ENCODE data around the gene POR. TPM values are rescaled to one million over a fixed set of nuclear protein-coding genes. Genes with fewer than 3 reads are reported as not detected.

Gene POR
- polyA plus RNA-seq, 1 donor from 2014 or later = 61.2 TPM

DNA sequence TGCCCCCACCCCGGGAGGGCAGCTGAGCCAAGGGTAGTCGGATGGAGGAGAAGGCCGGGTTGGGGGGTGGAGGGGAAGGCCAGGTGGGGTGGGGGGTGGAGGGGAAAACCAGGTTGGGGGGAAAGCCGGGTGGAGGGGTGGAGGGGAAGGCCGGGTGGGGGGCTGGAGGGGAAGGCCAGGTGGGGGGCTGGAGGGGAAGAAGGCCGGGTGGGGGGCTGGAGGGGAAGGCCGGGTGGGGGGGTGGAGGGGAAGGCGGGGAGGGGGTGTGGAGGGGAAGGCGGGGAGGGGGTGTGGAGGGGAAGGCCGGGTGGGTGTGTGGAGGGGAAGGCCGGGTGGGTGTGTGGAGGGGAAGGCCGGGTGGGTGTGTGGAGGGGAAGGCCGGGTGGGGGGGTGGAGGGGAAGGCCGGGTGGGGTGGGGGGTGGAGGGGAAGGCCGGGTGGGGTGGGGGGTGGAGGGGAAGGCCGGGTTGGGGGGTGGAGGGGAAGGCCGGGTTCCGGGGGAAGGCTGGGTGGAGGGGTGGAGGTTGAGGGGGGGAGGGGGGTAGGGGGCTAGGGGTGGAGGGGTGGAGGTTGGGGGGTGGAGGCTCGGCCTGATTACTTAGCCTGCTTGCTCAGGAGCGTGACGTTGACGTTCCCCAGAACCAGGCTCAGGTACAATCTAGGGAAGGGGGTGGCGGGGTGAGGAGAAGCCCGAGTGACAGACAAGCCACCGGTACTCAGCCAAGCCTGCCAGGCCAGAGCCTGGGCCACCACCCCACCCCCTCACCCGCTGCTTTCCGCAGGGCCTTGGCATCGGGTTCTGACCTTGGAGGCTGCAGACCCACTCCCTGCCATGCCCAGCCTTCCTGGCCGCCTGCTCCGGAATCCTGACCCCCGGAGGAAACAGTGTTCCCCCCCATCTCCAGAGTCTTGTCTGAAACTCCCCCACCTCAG, 73.9 kb downstream of the POR start:
- no peaks in the 10 kb centered on the region for H3K9me3 ChIP-seq (ENCODE audit: low read length)

DNA sequence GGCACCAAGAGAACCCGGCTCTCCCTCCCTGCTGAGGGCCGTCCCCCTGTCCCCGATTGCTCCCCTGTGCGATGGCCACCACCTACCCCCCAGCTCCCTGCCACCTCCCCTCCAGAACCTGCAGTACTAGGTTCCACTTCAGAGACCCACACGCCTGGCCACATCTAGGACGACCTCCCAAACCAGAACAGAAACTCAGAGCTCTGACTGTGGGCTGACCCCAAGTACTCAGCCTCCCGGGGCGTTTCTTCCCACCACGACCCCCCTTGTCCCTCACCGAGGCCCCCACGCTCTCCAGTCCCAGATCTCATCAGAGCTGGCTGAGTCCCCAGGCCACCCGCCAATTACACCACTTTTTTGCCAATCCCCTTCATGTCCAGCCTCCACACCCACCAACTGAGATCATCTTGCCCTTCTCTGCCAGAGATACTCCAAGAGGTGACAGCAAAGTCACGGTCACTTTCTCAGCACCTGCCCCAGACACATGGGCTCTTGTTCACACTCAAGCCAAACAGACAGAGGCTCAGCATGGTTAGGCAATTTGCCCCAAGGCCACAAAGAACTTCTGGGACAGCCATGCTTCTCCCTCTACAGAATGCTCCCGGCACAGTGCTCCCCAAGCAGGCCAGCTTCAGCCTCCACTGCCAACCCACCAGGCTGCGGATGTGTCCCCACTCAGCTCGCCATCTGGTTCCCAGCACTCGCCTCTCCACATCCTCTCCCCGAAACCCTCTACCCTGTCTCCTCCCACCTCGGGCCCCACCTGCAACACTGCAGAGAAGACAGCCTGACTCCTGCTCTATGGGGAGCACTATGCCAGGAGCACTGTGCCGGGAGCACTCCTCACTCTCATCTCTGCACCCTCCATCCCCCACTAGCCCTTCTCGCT, 74.8 kb downstream of the POR start:
- Histone ChIP-seq H3K27me3 (ENCODE audit: insufficient read depth, low read depth, low read length) (no peaks in the 10 kb centered on the region), H3K4me3 (ENCODE audit: low read length) (no peak overlapping the region), H3K79me2 (replicated peaks; ENCODE audit: insufficient read depth, low read length) (no peaks in the 10 kb centered on the region), H3K4me2 (ENCODE audit: low read length) (no peak overlapping the region), H2AFZ (ENCODE audit: low read depth, low read length) (no peak overlapping the region), H4K20me1 (ENCODE audit: insufficient read depth) (no peaks in the 10 kb centered on the region), H3K9ac (ENCODE audit: low read length) (no peak overlapping the region), H3K9me3 (ENCODE audit: low read length) (no peaks in the 10 kb centered on the region), H3K36me3 (ENCODE audit: insufficient read depth, low read length) (no peaks in the 10 kb centered on the region), H3K27ac (ENCODE audit: low read length) (no peak overlapping the region), H3F3A (ENCODE audit: insufficient read depth, low read length, poor library complexity, severe bottlenecking) (no peaks in the 10 kb centered on the region), H3K9me2 (ENCODE audit: insufficient read depth, low read length) (no peaks in the 10 kb centered on the region)
- TF ChIP-seq MXI1 (conservative IDR thresholded peaks at IDR 0.05; ENCODE audit: poor library complexity, severe bottlenecking) (no peak), SMC3 (conservative IDR thresholded peaks at IDR 0.05; ENCODE audit: poor library complexity) (no peak), RAD21 (conservative IDR thresholded peaks at IDR 0.05) (no peak), EZH2 (IDR thresholded peaks at IDR 0.05; ENCODE audit: borderline replicate concordance, insufficient read depth, low read length, poor library complexity, severe bottlenecking) (no peak)
- TF ChIP-seq, protein P1, sequence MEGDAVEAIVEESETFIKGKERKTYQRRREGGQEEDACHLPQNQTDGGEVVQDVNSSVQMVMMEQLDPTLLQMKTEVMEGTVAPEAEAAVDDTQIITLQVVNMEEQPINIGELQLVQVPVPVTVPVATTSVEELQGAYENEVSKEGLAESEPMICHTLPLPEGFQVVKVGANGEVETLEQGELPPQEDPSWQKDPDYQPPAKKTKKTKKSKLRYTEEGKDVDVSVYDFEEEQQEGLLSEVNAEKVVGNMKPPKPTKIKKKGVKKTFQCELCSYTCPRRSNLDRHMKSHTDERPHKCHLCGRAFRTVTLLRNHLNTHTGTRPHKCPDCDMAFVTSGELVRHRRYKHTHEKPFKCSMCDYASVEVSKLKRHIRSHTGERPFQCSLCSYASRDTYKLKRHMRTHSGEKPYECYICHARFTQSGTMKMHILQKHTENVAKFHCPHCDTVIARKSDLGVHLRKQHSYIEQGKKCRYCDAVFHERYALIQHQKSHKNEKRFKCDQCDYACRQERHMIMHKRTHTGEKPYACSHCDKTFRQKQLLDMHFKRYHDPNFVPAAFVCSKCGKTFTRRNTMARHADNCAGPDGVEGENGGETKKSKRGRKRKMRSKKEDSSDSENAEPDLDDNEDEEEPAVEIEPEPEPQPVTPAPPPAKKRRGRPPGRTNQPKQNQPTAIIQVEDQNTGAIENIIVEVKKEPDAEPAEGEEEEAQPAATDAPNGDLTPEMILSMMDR (IDR thresholded peaks at IDR 0.05; ENCODE audit: poor library complexity, severe bottlenecking) = no peak

More for the DNA sequence above, 73.9 kb downstream of the POR start:
- no peaks in the 10 kb centered on the region for H3K36me3 ChIP-seq (ENCODE audit: insufficient read depth, low read length)
- no peak overlapping the region for H3K9ac ChIP-seq (ENCODE audit: low read length)
- H3K79me2 ChIP-seq (replicated peaks; ENCODE audit: insufficient read depth, low read length) = no peaks in the 10 kb centered on the region
- no peak overlapping the region for H2AFZ ChIP-seq (ENCODE audit: low read depth, low read length)
- no peaks in the 10 kb centered on the region for H3K27me3 ChIP-seq (ENCODE audit: insufficient read depth, low read depth, low read length)
- no peaks in the 10 kb centered on the region for H3F3A ChIP-seq (ENCODE audit: insufficient read depth, low read length, poor library complexity, severe bottlenecking)
- TF ChIP-seq RAD21 (conservative IDR thresholded peaks at IDR 0.05) (no peak), MXI1 (conservative IDR thresholded peaks at IDR 0.05; ENCODE audit: poor library complexity, severe bottlenecking) (no peak)
- TF ChIP-seq, protein P2, sequence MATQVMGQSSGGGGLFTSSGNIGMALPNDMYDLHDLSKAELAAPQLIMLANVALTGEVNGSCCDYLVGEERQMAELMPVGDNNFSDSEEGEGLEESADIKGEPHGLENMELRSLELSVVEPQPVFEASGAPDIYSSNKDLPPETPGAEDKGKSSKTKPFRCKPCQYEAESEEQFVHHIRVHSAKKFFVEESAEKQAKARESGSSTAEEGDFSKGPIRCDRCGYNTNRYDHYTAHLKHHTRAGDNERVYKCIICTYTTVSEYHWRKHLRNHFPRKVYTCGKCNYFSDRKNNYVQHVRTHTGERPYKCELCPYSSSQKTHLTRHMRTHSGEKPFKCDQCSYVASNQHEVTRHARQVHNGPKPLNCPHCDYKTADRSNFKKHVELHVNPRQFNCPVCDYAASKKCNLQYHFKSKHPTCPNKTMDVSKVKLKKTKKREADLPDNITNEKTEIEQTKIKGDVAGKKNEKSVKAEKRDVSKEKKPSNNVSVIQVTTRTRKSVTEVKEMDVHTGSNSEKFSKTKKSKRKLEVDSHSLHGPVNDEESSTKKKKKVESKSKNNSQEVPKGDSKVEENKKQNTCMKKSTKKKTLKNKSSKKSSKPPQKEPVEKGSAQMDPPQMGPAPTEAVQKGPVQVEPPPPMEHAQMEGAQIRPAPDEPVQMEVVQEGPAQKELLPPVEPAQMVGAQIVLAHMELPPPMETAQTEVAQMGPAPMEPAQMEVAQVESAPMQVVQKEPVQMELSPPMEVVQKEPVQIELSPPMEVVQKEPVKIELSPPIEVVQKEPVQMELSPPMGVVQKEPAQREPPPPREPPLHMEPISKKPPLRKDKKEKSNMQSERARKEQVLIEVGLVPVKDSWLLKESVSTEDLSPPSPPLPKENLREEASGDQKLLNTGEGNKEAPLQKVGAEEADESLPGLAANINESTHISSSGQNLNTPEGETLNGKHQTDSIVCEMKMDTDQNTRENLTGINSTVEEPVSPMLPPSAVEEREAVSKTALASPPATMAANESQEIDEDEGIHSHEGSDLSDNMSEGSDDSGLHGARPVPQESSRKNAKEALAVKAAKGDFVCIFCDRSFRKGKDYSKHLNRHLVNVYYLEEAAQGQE (IDR thresholded peaks at IDR 0.05; ENCODE audit: borderline replicate concordance) = no peak
- no peak overlapping the region for H3K4me3 ChIP-seq (ENCODE audit: low read length)
- H3K27ac ChIP-seq (ENCODE audit: low read length) = no peak overlapping the region
- no peaks in the 10 kb centered on the region for H3K9me2 ChIP-seq (ENCODE audit: insufficient read depth, low read length)
- no peaks in the 10 kb centered on the region for H4K20me1 ChIP-seq (ENCODE audit: insufficient read depth)
- no peak overlapping the region for H3K4me2 ChIP-seq (ENCODE audit: low read length)

Measured in neural cell (in vitro differentiated cells).